Fibroblast of lung (primary cell): ENCODE data around the gene IP6K3.

ENCODE experiments used
- EZH2 ChIP-seq: IDR thresholded peaks from 2 replicates; pipeline ENCODE4 v1.5.1; 2012; ENCODE audit warnings: low read length, control low read depth, mild to moderate bottlenecking; ENCODE audit errors: missing control alignments
- TF ChIP-seq, protein P1 (sequence below), 2 donors: IDR thresholded peaks in 1 of 2; conservative IDR thresholded peaks in 1 of 2; 1 replicate in 1 of 2; 2 replicates in 1 of 2; pipeline ENCODE4 v1.5.1; 2011 to 2012; ENCODE audit warnings: low read length in 2 of 2, control low read depth in 1 of 2, inconsistent platforms in 1 of 2, low read depth in 1 of 2, mild to moderate bottlenecking in 1 of 2

DNA sequence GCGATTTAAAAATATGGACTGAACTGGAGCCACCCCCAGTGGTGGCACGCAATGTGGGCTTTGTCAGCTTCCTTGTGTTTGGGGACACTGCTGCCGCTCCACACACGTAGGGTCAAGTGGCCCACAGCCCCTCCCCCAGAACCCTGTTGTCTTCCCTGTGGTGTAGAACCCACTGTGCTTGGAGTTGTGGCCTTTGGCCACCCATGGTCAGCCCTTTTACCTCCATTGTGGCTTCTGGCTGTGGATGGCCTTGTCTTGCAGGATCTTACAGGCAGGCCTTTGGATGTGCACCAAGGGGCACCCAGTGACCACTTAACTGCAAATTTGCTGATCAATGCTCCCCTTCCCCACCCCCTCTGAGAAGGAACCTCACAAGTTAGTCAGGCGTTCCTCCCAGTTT is 44.2 kb upstream of the IP6K3 start:
- TF ChIP-seq, protein P1, sequence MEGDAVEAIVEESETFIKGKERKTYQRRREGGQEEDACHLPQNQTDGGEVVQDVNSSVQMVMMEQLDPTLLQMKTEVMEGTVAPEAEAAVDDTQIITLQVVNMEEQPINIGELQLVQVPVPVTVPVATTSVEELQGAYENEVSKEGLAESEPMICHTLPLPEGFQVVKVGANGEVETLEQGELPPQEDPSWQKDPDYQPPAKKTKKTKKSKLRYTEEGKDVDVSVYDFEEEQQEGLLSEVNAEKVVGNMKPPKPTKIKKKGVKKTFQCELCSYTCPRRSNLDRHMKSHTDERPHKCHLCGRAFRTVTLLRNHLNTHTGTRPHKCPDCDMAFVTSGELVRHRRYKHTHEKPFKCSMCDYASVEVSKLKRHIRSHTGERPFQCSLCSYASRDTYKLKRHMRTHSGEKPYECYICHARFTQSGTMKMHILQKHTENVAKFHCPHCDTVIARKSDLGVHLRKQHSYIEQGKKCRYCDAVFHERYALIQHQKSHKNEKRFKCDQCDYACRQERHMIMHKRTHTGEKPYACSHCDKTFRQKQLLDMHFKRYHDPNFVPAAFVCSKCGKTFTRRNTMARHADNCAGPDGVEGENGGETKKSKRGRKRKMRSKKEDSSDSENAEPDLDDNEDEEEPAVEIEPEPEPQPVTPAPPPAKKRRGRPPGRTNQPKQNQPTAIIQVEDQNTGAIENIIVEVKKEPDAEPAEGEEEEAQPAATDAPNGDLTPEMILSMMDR (conservative IDR thresholded peaks at IDR 0.05 in 1 of 2, IDR thresholded peaks at IDR 0.05 in 1 of 2; ENCODE audit: low read depth in 1 of 2, low read length in 2 of 2), result no peak
- TF ChIP-seq EZH2, result no peak
